Measurements from ENCODE around the gene PLTP.
"Not testable (repeated sequence)": the region's sequence is repeated elsewhere in the genome, so short reads cannot be mapped to it uniquely, and the experiment has no call there.

PLTP gene

GRCh38 chr20:45935416-45936046 lies 23.6 kb upstream of the PLTP start:
- FAIRE-seq (no peak), DNase-seq (ENCODE audit: insufficient read length, low spot score) (no peak)
- no peak for TF ChIP-seq TAF1 (IDR thresholded peaks at IDR 0.05; ENCODE audit: low read depth, low read length)
- no peak for TF ChIP-seq POLR2AphosphoS5 (IDR thresholded peaks at IDR 0.05; ENCODE audit: low read depth, low read length)
- no peak for TF ChIP-seq PAX5 (IDR thresholded peaks at IDR 0.05; ENCODE audit: insufficient read depth, low read length, severe bottlenecking)
- TF ChIP-seq SPI1 (IDR thresholded peaks at IDR 0.05; ENCODE audit: low read depth, low read length) = no peak
- TF ChIP-seq POLR2A (IDR thresholded peaks at IDR 0.05; ENCODE audit: low read depth, low read length) = no peak
- TF ChIP-seq POU2F2 (IDR thresholded peaks at IDR 0.05; ENCODE audit: low read depth, low read length) = no peak

GRCh38 chr20:45934586-45935415 lies 22.8 kb upstream of the PLTP start, which contains the start of gene PCIF1:
TSS of gene PCIF1 (plus strand) at chr20:45934683. CDS start at chr20:45939000, 4,317 bp downstream.
- TF ChIP-seq SPI1 (IDR thresholded peaks at IDR 0.05; ENCODE audit: low read depth, low read length) (no peak), POU2F2 (IDR thresholded peaks at IDR 0.05; ENCODE audit: low read depth, low read length) (peak; percentile 7; the same call in 1 of the 2 replicates), POLR2AphosphoS5 (IDR thresholded peaks at IDR 0.05; ENCODE audit: low read depth, low read length) (peak; percentile 76), POLR2A (IDR thresholded peaks at IDR 0.05; ENCODE audit: low read depth, low read length) (peak; percentile 90), TAF1 (IDR thresholded peaks at IDR 0.05; ENCODE audit: low read depth, low read length) (peak; percentile 99), PAX5 (IDR thresholded peaks at IDR 0.05; ENCODE audit: insufficient read depth, low read length, severe bottlenecking) (peak; percentile 62)
- FAIRE-seq (peak; percentile 85), DNase-seq (ENCODE audit: insufficient read length, low spot score) (peak; percentile 97)

GRCh38 chr20:45934046-45934585 lies 22.2 kb upstream of the PLTP start:
- TF ChIP-seq SPI1 (IDR thresholded peaks at IDR 0.05; ENCODE audit: low read depth, low read length) (no peak), PAX5 (IDR thresholded peaks at IDR 0.05; ENCODE audit: insufficient read depth, low read length, severe bottlenecking) (no peak), POLR2AphosphoS5 (IDR thresholded peaks at IDR 0.05; ENCODE audit: low read depth, low read length) (no peak), TAF1 (IDR thresholded peaks at IDR 0.05; ENCODE audit: low read depth, low read length) (no peak), POLR2A (IDR thresholded peaks at IDR 0.05; ENCODE audit: low read depth, low read length) (no peak), POU2F2 (IDR thresholded peaks at IDR 0.05; ENCODE audit: low read depth, low read length) (no peak)
- FAIRE-seq (no peak), DNase-seq (ENCODE audit: insufficient read length, low spot score) (no peak)

GRCh38 chr20:45933266-45934045 lies 21.5 kb upstream of the PLTP start:
- DNase-seq (ENCODE audit: insufficient read length, low spot score) (peak; percentile 59), FAIRE-seq (no peak)
- TF ChIP-seq PAX5 (IDR thresholded peaks at IDR 0.05; ENCODE audit: insufficient read depth, low read length, severe bottlenecking) (no peak), POU2F2 (IDR thresholded peaks at IDR 0.05; ENCODE audit: low read depth, low read length) (peak; percentile 27; the same call in 1 of the 2 replicates), POLR2A (IDR thresholded peaks at IDR 0.05; ENCODE audit: low read depth, low read length) (0 out of 2 replicates have a peak, but pooled peaks have one; percentile 14), POLR2AphosphoS5 (IDR thresholded peaks at IDR 0.05; ENCODE audit: low read depth, low read length) (peak; percentile 64), SPI1 (IDR thresholded peaks at IDR 0.05; ENCODE audit: low read depth, low read length) (no peak), TAF1 (IDR thresholded peaks at IDR 0.05; ENCODE audit: low read depth, low read length) (0 out of 2 replicates have a peak, but pooled peaks have one; percentile 27)

- not testable (repeated sequence) for DNase-seq (ENCODE audit: insufficient read length, low spot score); FAIRE-seq
These were observed 19.7 kb upstream of the PLTP start for GRCh38 chr20:45931680-45932079.

GRCh38 chr20:45927071-45927878 lies 15.3 kb upstream of the PLTP start:
- no peak for DNase-seq (ENCODE audit: insufficient read length, low spot score)
- no peak for FAIRE-seq

GRCh38 chr20:45926731-45927070 lies 14.7 kb upstream of the PLTP start:
- TF ChIP-seq SPI1 (IDR thresholded peaks at IDR 0.05; ENCODE audit: low read depth, low read length) (no peak), PAX5 (IDR thresholded peaks at IDR 0.05; ENCODE audit: insufficient read depth, low read length, severe bottlenecking) (no peak), POLR2A (IDR thresholded peaks at IDR 0.05; ENCODE audit: low read depth, low read length) (no peak), TAF1 (IDR thresholded peaks at IDR 0.05; ENCODE audit: low read depth, low read length) (no peak), POU2F2 (IDR thresholded peaks at IDR 0.05; ENCODE audit: low read depth, low read length) (no peak), POLR2AphosphoS5 (IDR thresholded peaks at IDR 0.05; ENCODE audit: low read depth, low read length) (no peak)
- FAIRE-seq (no peak), DNase-seq (ENCODE audit: insufficient read length, low spot score) (no peak)

More at GRCh38 chr20:45927071-45927878, 15.3 kb upstream of the PLTP start:
- no peak for TF ChIP-seq TAF1 (IDR thresholded peaks at IDR 0.05; ENCODE audit: low read depth, low read length)
- no peak for TF ChIP-seq PAX5 (IDR thresholded peaks at IDR 0.05; ENCODE audit: insufficient read depth, low read length, severe bottlenecking)
- TF ChIP-seq POU2F2 (IDR thresholded peaks at IDR 0.05; ENCODE audit: low read depth, low read length) = no peak

GRCh38 chr20:45925821-45926506 lies 14.0 kb upstream of the PLTP start:
- no peak for FAIRE-seq
- no peak for DNase-seq (ENCODE audit: insufficient read length, low spot score)
- TF ChIP-seq PAX5 (IDR thresholded peaks at IDR 0.05; ENCODE audit: insufficient read depth, low read length, severe bottlenecking) (no peak), POLR2AphosphoS5 (IDR thresholded peaks at IDR 0.05; ENCODE audit: low read depth, low read length) (no peak), TAF1 (IDR thresholded peaks at IDR 0.05; ENCODE audit: low read depth, low read length) (no peak), POLR2A (IDR thresholded peaks at IDR 0.05; ENCODE audit: low read depth, low read length) (no peak), POU2F2 (IDR thresholded peaks at IDR 0.05; ENCODE audit: low read depth, low read length) (no peak), SPI1 (IDR thresholded peaks at IDR 0.05; ENCODE audit: low read depth, low read length) (no peak)

Measured in GM12891 (cell line).